HK-2 (cell line): Measurements from ENCODE around the gene ZMYND10.

Experiments used
- DNase-seq: peaks from one replicate; pipeline ENCODE4 v3.0.0-alpha.2; 2018; ENCODE audit not compliant: unreplicated experiment

ZMYND10 gene

DNA sequence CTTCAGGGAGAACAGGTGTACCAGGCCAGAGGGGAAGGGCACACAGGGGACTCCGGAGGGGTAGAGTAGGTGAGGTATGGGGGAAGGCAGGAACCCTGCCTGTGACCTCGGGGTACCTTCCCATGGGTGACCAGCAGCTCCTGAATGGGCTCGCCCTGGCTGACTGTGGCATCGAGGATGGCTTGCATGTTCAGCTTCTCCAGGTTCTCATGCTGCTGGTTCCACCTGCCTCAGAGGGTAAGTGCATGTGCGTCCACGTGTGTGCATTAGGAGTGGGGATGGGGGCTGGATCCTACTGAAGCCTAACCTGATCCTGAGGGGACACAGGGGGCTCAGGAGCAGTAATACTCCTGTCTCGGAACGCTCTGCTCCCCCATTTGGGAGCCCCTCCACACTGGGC, 524 bp downstream of the ZMYND10 start:
- no peak for DNase-seq

DNA sequence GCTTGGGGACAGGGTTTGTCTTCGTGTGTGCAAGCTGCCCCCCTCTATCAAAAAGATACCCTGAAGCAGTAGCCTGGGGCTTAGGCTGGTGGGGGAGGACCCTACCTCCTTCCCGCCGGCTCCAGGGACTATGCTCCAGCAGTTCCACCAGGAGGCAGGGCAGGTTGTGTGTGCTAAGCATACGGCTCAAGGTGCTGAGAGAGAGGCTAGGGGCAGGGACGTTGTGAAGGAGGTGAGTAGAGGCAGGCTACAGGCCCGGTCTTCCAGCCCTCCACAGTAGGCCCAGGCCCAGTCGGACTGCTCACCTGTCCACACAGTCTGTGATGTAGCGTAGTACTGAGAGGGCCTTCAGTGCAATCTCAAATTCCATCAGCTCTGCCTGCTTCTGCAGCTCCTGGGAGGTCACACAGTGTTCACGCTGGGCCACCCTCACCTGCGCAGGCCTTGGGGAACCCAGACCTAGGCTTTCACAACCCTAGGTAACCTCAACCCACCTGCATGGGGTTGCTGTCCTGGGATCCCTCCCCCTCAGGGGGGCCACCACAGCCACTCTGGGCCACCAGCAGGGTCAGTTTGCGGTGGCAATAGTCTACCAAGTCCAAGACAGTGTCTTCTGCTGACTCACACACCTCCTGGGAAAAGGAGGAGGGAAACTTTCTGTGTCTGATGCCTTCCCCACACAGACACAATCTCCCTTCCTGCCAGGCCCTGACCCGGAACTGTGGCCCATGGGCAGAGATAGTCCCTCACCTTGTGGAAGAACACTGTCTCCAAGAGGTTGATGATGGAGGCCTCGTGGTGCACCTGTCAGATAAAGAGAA, 2.5 kb downstream of the ZMYND10 start:
- DNase-seq, result no peak

DNA sequence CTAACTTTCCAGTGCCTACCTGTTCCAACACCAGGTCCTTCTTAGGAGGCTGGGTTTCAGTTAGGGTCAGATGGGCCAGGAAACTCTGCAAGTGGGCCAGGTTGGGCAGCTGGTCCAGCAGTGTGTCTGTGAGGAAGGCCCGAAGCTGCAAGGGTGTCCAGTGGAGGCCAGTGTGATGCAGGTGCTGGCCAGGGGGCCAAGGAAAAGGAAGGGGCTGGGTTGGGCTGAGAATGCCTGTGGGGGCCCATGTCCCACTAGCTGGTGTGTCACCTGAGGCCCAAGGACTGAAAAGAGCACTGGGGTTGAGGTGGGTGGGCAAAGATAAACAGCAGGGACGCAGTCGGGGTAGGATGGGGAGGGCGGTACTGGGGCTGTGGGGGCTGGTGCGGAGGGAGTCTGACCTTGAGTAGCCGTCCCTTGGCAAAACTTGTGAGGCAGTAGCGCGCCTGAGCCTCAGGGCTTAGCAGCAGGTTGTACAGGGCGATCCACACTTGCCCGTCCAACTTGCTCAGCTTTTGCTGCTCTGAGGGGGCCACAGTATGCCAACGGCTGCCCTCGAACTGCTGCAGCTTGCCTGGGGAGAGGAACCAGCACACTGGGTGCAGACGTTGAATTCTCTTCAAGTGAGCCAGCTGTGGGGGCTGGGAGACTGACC, 3.4 kb downstream of the ZMYND10 start:
- no peak for DNase-seq

DNA sequence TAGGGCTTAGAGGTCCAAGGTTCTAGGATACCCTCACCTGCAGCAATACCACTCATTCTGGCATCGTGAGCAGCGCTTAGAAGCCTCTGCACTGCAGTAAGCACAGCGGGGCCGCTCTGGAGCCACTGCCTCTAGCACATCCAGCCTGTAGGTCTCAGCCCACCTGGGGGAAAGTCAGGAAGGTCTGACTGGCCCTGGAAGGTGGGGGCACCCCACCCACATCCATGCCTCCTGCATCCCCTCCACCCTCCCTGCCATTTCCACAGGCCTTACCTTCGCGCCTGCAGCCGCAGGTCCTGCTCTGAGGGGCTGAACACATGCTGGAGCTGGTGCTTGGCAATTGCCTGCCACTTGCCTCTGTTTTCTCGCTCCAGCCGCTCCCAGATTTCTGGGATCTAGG, 4.0 kb downstream of the ZMYND10 start:
- no peak for DNase-seq

DNA sequence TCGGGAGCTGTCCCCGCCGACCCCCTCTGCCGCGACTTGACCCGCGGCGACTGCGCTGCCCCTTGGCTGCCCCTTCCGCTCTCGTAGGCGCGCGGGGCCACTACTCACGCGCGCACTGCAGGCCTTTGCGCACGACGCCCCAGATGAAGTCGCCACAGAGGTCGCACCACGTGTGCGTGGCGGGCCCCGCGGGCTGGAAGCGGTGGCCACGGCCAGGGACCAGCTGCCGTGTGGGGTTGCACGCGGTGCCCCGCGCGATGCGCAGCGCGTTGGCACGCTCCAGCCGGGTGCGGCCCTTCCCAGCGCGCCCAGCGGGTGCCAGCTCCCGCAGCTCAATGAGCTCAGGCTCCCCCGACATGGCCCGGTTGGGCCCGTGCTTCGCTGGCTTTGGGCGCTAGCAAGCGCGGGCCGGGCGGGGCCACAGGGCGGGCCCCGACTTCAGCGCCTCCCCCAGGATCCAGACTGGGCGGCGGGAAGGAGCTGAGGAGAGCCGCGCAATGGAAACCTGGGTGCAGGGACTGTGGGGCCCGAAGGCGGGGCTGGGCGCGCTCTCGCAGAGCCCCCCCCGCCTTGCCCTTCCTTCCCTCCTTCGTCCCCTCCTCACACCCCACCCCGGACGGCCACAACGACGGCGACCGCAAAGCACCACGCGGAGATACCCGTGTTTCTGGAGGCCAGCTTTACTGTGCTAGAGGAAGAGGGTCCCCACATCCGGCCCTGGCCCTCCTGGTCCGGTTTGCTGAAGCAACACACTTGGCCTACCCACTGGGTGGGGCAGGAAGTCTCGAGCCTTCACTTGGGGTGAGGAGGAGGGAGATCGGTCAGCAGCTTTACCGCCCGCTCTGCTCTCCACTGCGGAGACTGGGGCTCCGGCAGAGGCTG, 4.8 kb downstream of the ZMYND10 start, which contains the start of gene RASSF1:
TSS of gene RASSF1 (minus strand) at position 389 of the 882 bp plus-strand sequence. CDS start at position 358, 31 bp downstream.
- DNase-seq, result no peak

DNA sequence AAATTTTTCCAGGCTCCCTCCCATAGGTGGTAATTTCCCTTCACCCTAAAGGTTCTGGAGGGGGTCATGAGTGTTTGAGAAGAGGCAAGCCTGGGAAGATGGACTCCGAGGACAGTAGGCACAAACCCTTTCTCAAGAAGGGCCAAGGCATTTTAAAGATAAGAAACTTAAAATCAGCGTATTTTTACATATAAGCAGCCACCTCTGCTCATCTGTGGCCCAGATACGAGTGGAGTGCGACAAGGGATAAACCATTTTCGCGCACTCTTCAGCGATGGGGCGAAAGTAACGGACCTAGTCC, 5.4 kb downstream of the ZMYND10 start:
- DNase-seq, result no peak

DNA sequence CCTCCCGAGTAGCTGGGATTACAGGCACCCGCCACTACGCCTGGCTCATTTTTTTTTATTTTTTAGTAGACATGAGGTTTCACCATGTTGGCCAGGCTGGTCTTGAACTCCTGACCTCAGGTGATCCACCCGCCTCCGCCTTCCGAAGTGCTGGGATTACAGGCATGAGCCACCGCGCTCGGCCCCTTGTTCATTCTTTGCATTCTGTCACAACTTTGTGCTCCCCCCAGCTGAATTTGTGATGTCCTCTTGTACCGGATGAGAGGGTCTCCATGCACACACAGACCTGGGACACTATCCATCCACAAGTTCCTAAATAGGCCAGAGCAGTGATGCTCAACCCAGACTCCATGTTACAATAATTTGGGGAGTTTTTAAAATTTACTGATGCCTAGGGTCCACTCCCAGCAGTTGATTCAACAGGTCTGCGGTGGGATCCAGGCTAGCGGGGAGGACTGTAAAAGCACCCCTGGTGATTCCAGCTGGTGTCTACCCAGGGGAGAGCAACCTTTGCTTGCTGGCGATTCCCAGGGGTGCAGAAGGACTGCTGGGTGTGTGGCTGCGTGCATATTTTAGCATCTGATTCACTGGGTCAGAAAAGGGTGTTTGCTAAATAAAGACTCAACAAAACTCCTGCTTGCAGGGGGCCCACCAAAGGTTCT, 5.9 kb downstream of the ZMYND10 start:
- no peak for DNase-seq

DNA sequence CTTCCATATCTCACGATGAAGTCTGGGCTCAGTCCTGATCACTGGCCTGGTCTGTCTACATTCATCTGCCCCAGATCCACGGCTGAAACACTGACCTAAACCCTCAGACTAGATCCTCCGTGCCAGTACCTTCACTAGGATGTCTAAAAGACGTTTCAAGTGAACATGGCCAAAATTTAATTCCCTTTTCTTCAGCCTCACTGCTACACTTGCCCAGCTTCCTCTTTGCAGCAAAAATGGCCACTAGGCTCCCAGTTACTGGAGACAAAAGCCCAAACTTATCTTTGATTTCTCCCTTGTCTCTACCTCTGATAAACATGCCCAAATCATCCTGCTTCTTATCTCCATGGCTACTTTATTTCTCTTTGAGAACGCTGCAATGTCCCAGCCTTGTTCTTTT, 6.6 kb downstream of the ZMYND10 start:
- DNase-seq, result no peak

DNA sequence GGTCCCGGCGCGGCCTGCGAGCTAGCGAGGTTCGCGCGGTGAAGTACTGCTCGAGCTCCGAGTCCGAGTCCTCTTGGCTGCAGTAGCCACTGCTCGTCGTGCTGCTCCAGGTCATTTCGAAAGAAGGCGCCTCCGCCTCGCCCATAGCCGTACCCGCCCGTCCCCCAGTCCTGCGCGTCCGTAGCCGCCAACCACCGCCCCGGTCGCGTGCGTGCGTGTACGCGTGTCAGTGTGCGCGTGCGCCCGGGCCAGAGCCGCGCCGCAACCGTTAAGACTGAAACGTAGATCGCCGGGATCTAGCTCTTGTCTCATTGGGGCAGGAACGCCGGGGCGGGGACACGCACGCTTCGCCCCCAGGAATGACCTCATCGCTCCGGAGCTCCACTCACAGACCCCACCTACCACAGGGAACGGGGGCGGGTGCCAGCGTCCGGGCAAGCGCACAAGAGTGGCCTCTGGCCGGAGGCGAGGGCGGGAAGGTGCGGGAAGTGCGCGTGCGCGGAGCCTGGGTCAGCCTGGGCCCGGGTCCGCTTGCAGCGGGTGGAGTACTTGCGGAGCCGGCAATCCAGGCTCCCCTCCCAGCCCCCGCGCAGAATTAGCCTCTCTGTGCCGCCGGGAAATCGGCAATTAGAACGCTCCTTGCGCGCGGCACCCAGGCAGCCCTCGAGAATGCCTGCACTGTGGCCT, 8.2 kb downstream of the ZMYND10 start:
- peak; percentile 96 for DNase-seq

DNA sequence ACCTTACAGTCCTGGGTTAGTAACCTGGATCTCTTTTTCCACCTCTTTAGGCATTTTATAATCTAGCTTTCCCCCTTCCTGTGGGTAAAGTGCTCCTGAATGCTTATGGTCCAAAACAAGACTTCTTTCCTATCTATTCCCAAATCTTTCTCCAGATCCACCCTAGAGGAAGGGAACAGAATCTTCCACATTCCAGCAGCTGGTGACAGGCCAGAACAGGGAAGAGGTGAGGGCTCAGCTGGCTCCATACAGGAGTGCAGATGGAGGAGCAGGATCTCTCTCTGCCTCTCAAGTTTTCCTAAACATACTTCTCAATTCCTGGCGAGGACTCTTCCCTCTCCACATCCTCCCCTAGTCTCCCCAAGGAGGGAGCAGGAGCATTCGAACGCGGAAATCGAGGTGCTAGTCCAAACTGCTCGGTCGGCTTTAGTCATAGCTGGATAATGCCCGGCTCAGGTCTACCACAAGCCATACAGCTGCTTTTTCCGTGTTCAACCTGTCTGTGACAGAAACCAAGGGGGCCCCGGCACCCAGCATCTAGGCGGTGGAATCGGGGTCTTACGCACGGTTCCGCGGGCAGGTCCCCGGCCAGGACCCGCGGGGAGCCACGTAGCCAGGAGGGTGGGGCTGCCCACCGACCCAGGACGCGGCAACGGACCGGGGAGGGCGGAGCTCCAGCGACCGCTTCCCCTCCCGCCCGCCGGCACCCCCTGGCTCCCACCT, 8.9 kb downstream of the ZMYND10 start:
- DNase-seq, result no peak

DNA sequence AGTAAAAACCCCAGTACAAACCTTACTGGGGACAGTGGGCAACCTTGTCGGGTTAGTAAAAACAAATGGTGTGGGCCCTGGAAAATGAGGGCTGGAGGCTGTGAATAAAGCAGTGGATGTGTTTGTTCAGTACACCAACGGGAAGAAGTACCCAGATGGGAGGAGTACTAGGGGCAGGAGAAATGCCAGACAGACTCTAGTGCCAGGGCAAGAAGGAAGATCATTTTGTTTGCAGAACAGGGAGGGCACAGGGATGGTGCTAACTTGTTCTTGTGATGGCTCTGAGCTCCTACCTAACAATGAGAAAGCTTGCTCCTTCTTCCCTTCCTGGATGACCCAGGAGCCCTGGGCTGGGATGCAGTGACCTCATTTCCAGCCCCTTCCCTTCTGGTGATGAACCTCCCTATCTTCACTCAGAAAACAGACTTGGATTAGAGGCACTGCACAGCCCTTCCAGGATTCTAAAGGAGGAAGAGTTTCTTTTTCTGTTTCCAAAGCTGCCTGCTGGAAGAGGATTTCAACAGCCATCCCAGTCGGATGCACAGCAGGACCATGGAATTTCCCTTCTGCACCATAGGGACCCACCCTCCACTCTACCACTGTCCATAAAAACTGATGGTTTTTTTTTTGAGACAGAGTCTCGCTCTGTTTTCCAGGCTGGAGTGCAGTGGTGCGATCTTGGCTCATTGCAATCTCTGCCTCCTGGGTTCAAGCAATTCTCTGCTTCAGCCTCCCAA, 11.0 kb downstream of the ZMYND10 start:
- DNase-seq, result no peak

DNA sequence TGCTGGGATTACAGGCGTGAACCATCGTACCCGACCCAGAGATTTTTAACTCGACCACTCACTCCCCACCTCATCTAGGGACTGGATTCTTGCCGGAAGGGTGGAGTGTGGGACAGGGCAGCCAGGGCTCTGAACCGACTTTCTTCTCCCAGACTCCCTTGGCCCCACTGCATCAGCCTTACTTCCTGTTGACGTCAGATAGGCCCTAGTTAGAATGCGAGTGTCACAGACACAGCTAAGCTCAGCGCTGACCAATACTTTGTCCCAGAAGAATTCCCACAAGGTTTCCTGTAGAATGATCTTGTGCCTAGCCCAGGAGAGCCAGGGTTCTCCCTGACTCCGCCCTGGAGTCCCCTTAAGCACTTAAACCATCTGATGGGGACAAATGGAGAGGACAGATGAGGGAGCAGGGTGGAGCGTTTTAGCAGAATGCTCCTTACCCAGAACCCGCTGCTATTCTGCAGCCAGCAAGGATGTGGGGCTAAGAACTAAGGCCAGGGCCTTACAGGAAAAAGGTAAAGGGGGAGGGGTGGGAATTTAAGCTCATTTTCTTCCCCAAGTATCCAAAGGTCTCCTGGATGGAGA, 11.7 kb downstream of the ZMYND10 start:
- no peak for DNase-seq

DNA sequence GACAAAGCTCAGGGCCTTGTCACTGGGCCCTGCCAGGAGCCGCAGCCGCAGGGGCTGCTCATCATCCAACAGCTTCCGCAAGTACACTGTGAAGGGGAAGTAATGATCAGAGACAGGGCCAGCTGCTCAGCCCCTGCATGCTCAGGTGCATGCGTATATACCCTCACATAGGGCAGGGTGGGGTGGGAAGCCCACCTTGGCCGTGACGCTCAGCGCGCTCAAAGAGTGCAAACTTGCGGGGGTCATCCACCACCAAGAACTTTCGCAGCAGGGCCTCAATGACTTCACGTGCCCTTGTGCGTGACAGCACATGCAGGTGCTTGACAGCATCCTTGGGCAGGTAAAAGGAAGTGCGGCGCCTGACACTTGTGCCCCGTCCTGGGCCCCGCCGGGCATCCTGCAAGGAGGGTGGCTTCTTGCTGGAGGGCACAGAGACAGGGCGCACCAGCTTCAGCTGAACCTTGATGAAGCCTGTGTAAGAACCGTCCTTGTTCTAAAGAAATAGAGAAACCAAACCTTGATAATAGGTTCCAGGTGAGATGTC, 14.1 kb downstream of the ZMYND10 start:
- no peak for DNase-seq

DNA sequence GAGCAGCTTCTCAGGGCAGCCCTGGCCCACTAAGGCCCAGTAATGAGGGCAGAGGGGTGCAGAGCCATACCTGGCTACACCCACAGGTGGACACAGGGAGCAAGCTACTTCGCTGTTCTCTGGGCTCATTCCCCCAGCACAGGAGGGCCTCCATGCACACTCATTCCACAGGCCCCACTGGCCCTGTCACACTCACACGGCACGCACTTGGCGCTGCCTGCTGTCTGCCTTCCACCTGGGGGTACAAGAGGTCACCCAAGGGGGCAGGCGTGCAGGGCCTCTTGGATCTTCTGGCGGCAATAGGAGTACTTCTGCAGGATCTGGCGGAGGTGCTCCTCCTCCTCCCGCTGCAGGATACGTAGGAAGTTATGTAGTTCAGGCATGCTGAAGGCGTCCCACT, 15.2 kb downstream of the ZMYND10 start:
- DNase-seq, result no peak

DNA sequence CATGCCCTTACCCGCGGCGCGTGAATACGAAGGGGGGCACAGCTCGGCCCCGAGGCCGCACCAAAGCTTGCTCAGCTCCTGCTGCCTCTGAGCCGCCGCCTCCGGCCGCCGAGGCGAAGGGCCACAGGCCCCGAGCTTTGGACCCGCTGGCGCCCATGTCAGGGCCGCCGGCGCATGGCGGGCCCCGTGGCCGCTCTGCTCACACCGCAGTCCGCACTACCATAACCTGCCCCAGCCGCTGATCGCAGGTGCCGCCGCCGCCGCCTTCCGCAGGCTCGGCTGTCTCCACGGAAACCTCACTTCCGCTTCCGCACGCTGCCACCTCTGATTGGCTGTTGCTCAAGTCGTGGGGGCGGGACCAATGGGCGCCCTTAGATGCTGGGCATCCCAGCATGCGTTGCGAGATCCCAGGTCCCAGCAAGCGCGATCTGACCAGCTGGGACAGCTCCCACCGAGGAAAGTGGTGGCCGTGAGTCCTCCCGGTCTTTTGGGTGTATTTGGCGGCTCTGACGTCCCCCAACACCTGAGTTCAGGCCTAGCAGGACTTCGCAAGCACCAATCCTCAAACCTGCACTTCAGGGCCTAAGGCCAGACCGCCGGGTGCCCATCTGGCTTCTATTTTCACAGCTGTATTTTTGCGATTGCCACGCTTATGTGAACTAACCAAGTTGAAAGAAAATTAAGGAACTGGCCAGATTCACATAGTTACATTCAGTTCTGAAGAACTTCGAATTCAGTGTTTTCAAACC, 17.4 kb downstream of the ZMYND10 start, which contains the start of gene TUSC2:
TSS of gene TUSC2 (minus strand) at position 281 of the 749 bp plus-strand sequence. CDS start at position 157, 124 bp downstream.
- DNase-seq, result peak; percentile 93

DNA sequence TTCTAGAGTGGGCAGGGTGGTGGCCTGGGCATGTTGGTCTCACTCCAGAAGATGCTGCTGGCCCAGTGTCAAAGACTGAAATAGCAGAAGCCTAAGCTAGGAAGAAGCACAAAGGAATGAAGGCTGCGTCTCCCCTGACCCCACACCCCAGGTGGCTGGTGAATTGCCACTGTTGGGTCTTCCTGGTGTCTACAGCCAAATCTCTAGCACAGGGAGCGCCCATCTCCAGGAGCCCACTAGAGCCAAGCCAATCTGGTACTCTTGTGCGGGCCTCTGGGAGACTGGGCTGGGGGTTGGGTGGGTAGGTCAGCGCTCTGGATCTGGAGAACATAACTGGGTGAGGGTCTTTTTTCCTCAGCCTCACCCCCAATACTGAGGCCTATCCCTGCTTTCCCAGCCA, 18.4 kb downstream of the ZMYND10 start:
- no peak for DNase-seq

DNA sequence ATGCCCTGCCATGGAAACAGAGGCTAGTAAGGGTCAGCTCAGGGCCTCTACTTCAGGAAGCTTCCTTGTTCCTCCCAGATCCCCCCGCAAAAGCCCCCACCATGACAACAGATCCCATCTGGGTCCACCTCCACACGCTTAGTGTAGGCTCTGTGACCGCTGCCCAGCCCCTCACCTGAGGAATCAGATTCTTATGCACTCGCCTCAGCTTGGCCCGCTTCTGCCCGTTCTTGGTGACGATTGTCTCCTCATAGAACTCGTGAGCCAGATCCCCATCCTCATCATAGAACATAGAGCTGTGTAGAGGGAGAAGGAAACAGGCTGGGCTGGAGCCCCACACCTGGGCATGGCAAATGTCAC, 19.4 kb downstream of the ZMYND10 start:
- no peak for DNase-seq

DNA sequence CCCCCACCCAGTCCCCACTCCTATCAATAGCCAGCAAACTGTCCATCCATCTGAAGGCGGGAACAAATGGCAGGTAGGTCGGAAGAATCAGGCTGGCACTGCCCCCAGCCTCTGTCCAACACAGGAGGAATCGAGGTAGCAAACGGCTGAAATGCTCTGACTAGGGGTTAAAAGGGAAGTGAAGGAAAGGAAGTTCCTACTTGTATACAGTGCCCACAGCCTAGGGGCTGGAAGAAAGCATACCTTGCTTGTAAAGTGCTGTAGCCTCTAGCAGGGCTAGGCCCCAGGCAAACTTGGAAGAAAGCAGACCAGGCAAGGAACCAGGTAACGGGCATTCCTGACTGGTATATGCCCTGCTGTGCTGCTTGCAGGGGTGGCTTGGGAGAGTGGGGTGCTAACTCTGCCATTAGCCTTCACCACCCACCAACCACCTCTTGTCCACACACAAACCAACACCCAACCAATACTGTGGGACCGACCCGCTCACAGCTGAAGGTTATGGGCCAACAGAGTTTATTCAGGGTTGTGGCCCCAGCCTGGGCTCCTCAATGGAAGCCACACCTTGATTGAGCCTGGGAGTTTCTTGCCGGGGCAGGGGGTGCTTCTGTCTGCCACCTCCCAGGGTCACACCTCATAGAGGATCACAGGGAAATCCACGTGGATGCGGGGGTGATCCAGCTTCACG, 19.9 kb downstream of the ZMYND10 start:
- no peak for DNase-seq
